GM19238 (cell line): ENCODE measurements around the gene ITPK1.

Experiments
- DNase-seq: peaks from one replicate; pipeline ENCODE4 v3.0.0; 2011; ENCODE audit warnings: low spot score; ENCODE audit not compliant: insufficient read length

Gene ITPK1

GRCh38 chr14:93061380-93062012 is 54.2 kb downstream of the ITPK1 start:
- no peak for DNase-seq

- no peak for DNase-seq
These were observed 54.9 kb downstream of the ITPK1 start for GRCh38 chr14:93060841-93061240.

- DNase-seq, result no peak
These were observed 55.7 kb downstream of the ITPK1 start for GRCh38 chr14:93059917-93060545.

- DNase-seq, result no peak
These were observed 56.5 kb downstream of the ITPK1 start for GRCh38 chr14:93059260-93059659.

- DNase-seq, result no peak
These were observed 58.0 kb downstream of the ITPK1 start for GRCh38 chr14:93057586-93058280.

GRCh38 chr14:93056840-93057585 is 58.7 kb downstream of the ITPK1 start:
- DNase-seq, result no peak

- no peak for DNase-seq
These were observed 59.4 kb downstream of the ITPK1 start for GRCh38 chr14:93056166-93056839.

- no peak for DNase-seq
These were observed 60.0 kb downstream of the ITPK1 start for GRCh38 chr14:93055651-93056115.

- DNase-seq, result no peak
These were observed 60.8 kb downstream of the ITPK1 start for GRCh38 chr14:93054876-93055275.

- DNase-seq, result no peak
These were observed 61.7 kb downstream of the ITPK1 start for GRCh38 chr14:93054006-93054405.

GRCh38 chr14:93051600-93052546 is 63.9 kb downstream of the ITPK1 start:
- no peak for DNase-seq

- no peak for DNase-seq
These were observed 65.0 kb downstream of the ITPK1 start for GRCh38 chr14:93050761-93051160.

GRCh38 chr14:93049867-93050331 is 65.8 kb downstream of the ITPK1 start:
- no peak for DNase-seq

- DNase-seq, result no peak
These were observed 66.4 kb downstream of the ITPK1 start for GRCh38 chr14:93049315-93049714.

GRCh38 chr14:93048843-93049242 is 66.9 kb downstream of the ITPK1 start:
- DNase-seq, result no peak

GRCh38 chr14:93047661-93048060 is 68.1 kb downstream of the ITPK1 start:
- no peak for DNase-seq

GRCh38 chr14:93047157-93047556 is 68.6 kb downstream of the ITPK1 start:
- DNase-seq, result no peak

GRCh38 chr14:93046705-93047050 is 69.0 kb downstream of the ITPK1 start:
- DNase-seq, result no peak

GRCh38 chr14:93045965-93046704 is 69.6 kb downstream of the ITPK1 start:
- DNase-seq, result no peak
